ENCODE measurements around the gene RNF213. TPM values are rescaled to one million over a fixed set of nuclear protein-coding genes. Genes with fewer than 3 reads are reported as not detected.
A peak's percentile ranks its signal among the peaks of the same experiment; 100 is the strongest.

RNF213 gene
- total RNA-seq, 1 experiment from 2014 or later, result 61.4 TPM

- H3K27me3 ChIP-seq (replicated peaks; ENCODE audit: control insufficient read depth, insufficient read depth, low read length), result no peaks in the 10 kb centered on the region
- no peak overlapping the region for H3K27ac Mint-ChIP-seq (ENCODE audit: unreplicated experiment)
- H3K36me3 ChIP-seq (ENCODE audit: control insufficient read depth, insufficient read depth, low read length), result peaks cover 2% of the 10 kb centered on the region; the same call in 1 of the 2 replicates
- intact Hi-C loops (cut with micrococcal nuclease; ENCODE audit: unreplicated experiment), result loop anchor here (5.0 kb wide), 1 partner anchor 165 kb away; no protein-coding TSS in a partner anchor
- H3K4me1 Mint-ChIP-seq (ENCODE audit: low read depth, unreplicated experiment), result no peaks in the 10 kb centered on the region
- H3K9me3 Mint-ChIP-seq (ENCODE audit: unreplicated experiment), result no peaks in the 10 kb centered on the region
- H3K4me1 ChIP-seq, result no peaks in the 10 kb centered on the region
- CTCF ChIA-PET, result no interaction called here
- no peaks in the 10 kb centered on the region for H3K27me3 Mint-ChIP-seq (ENCODE audit: insufficient read depth, unreplicated experiment)
- H3K36me3 Mint-ChIP-seq (ENCODE audit: insufficient read depth, unreplicated experiment), result peaks cover 68% of the 10 kb centered on the region
- no peak for TF ChIP-seq CTCF (IDR thresholded peaks at IDR 0.05; ENCODE audit: insufficient read depth in 1 of 2, low read depth in 1 of 2, low read length in 1 of 2, severe bottlenecking in 1 of 2, unreplicated experiment in 1 of 2)
- BruUV-seq (replicated peaks), result no TSS peak
- POLR2A ChIA-PET, result no interaction called here
- H3K4me3 Mint-ChIP-seq (ENCODE audit: unreplicated experiment), result no peak overlapping the region
- H3K4me3 ChIP-seq (ENCODE audit: low read depth, low read length), result no peak overlapping the region
- no peak for DNase-seq
- no peaks in the 10 kb centered on the region for H3K9me3 ChIP-seq
Observed at GRCh38 chr17:80362428-80363119, 101.9 kb downstream of the RNF213 start.

- H3K36me3 Mint-ChIP-seq (ENCODE audit: insufficient read depth, unreplicated experiment), result peaks cover 70% of the 10 kb centered on the region
- H3K9me3 ChIP-seq, result no peaks in the 10 kb centered on the region
- no peaks in the 10 kb centered on the region for H3K4me1 Mint-ChIP-seq (ENCODE audit: low read depth, unreplicated experiment)
- no peaks in the 10 kb centered on the region for H3K4me1 ChIP-seq
- no peaks in the 10 kb centered on the region for H3K27me3 Mint-ChIP-seq (ENCODE audit: insufficient read depth, unreplicated experiment)
- ChIA-PET CTCF (no interaction called here), POLR2A (no interaction called here)
- no peak for TF ChIP-seq CTCF (IDR thresholded peaks at IDR 0.05; ENCODE audit: insufficient read depth in 1 of 2, low read depth in 1 of 2, low read length in 1 of 2, severe bottlenecking in 1 of 2, unreplicated experiment in 1 of 2)
- no peak overlapping the region for H3K27ac Mint-ChIP-seq (ENCODE audit: unreplicated experiment)
- no peak overlapping the region for H3K4me3 ChIP-seq (ENCODE audit: low read depth, low read length)
- H3K4me3 Mint-ChIP-seq (ENCODE audit: unreplicated experiment), result no peak overlapping the region
- BruUV-seq (replicated peaks), result no TSS peak
- H3K27me3 ChIP-seq (replicated peaks; ENCODE audit: control insufficient read depth, insufficient read depth, low read length), result no peaks in the 10 kb centered on the region
- intact Hi-C loops (cut with micrococcal nuclease; ENCODE audit: unreplicated experiment), result loop anchor here (5.0 kb wide), 1 partner anchor 166 kb away; no protein-coding TSS in a partner anchor
- peaks cover 2% of the 10 kb centered on the region; the same call in 1 of the 2 replicates for H3K36me3 ChIP-seq (ENCODE audit: control insufficient read depth, insufficient read depth, low read length)
- peak in 1 of 2 experiments; percentile 31 for DNase-seq
- no peaks in the 10 kb centered on the region for H3K9me3 Mint-ChIP-seq (ENCODE audit: unreplicated experiment)
Observed at GRCh38 chr17:80363120-80363515, 102.5 kb downstream of the RNF213 start.

GRCh38 chr17:80363518-80364090 lies 103.0 kb downstream of the RNF213 start:
- TF ChIP-seq CTCF (IDR thresholded peaks at IDR 0.05; ENCODE audit: insufficient read depth in 1 of 2, low read depth in 1 of 2, low read length in 1 of 2, severe bottlenecking in 1 of 2, unreplicated experiment in 1 of 2), result no peak
- Mint-ChIP-seq H3K27me3 (ENCODE audit: insufficient read depth, unreplicated experiment) (no peaks in the 10 kb centered on the region), H3K36me3 (ENCODE audit: insufficient read depth, unreplicated experiment) (peaks cover 70% of the 10 kb centered on the region), H3K27ac (ENCODE audit: unreplicated experiment) (no peak overlapping the region), H3K4me3 (ENCODE audit: unreplicated experiment) (no peak overlapping the region), H3K9me3 (ENCODE audit: unreplicated experiment) (no peaks in the 10 kb centered on the region), H3K4me1 (ENCODE audit: low read depth, unreplicated experiment) (no peaks in the 10 kb centered on the region)
- H3K9me3 ChIP-seq, result no peaks in the 10 kb centered on the region
- H3K27me3 ChIP-seq (replicated peaks; ENCODE audit: control insufficient read depth, insufficient read depth, low read length), result no peaks in the 10 kb centered on the region
- no peak overlapping the region for H3K4me3 ChIP-seq (ENCODE audit: low read depth, low read length)
- BruUV-seq (replicated peaks), result no TSS peak
- intact Hi-C loops (cut with micrococcal nuclease; ENCODE audit: unreplicated experiment), result loop anchor here (5.0 kb wide), 1 partner anchor 166 kb away; no protein-coding TSS in a partner anchor
- POLR2A ChIA-PET, result no interaction called here
- CTCF ChIA-PET, result no interaction called here
- H3K4me1 ChIP-seq, result no peaks in the 10 kb centered on the region
- peaks cover 2% of the 10 kb centered on the region; the same call in 1 of the 2 replicates for H3K36me3 ChIP-seq (ENCODE audit: control insufficient read depth, insufficient read depth, low read length)
- peak in 1 of 2 experiments; percentile 26 for DNase-seq

All from Caco-2 (cell line).